ENCODE measurements around the gene B3GNT9. TPM values are rescaled to one million over a fixed set of nuclear protein-coding genes. Genes with fewer than 3 reads are reported as not detected.

The B3GNT9 gene
- total RNA-seq, 6 experiments from 2014 or later = 0.95 to 3.9 (median 1.7) TPM

- WGBS (ENCODE audit: insufficient coverage, low coverage, low lambda C conversion rate, missing lambda C conversion rate) = no CpG with 5 or more reads among the region's 9 CpGs
- DNase-seq (peak in 1 of 3 donors; percentile 37), ATAC-seq (no peak)
- Histone ChIP-seq H3K4me1 (no peaks in the 10 kb centered on the region), H3K36me3 (peaks cover 6 to 100% (median 65%) of the 10 kb centered on the region in 4 donors), H3K27me3 (no peaks in the 10 kb centered on the region), H3K4me3 (no peak overlapping the region), H3K27ac (no peak overlapping the region), H3K9me3 (no peaks in the 10 kb centered on the region)
- intact Hi-C loops (cut with DNase I) = no loop called here
- TF ChIP-seq CTCF (IDR thresholded peaks at IDR 0.05) (no peak), POLR2A (IDR thresholded peaks at IDR 0.05) (no peak)
Measured at GRCh38 chr16:67142342-67142741, 8.5 kb downstream of the B3GNT9 start.

- no CpG with 5 or more reads among the region's 13 CpGs for WGBS (ENCODE audit: insufficient coverage, low coverage, low lambda C conversion rate, missing lambda C conversion rate)
Measured at GRCh38 chr16:67141391-67141790, 9.4 kb downstream of the B3GNT9 start.

DNA sequence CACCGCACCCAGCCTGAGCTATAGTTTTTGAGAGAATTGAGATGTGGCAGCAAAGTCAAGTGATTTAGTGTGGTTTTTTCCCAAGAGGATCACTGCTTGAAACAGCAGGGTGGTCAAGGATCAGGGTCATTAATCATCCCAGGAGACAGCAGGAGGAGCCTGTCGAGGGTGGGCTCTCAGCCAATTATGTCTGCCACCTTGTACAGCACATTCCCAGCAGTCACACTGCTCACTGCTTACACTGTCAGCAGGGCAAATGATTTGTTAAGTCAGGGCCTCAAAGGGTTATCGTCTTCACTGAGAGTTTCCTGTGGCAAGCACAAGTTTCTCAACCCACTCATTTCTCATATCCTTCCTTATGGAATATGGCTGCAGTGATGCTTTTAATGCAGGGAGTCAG, 13.2 kb downstream of the B3GNT9 start:
- intact Hi-C loops (cut with DNase I) = no loop called here
- WGBS (ENCODE audit: insufficient coverage, low coverage, low lambda C conversion rate, missing lambda C conversion rate) = 33% methylated on average over 2 of the region's 3 CpGs
- no peaks in the 10 kb centered on the region for H3K4me1 ChIP-seq
- H3K9me3 ChIP-seq = no peaks in the 10 kb centered on the region
- no peaks in the 10 kb centered on the region for H3K27me3 ChIP-seq
- H3K36me3 ChIP-seq = peaks cover 0 to 100% (median 62%) of the 10 kb centered on the region in 4 donors
- DNase-seq = no peak
- H3K27ac ChIP-seq = no peak overlapping the region
- no peak overlapping the region for H3K4me3 ChIP-seq
- peak; percentile 26 to 58 (median 48) for ATAC-seq
- TF ChIP-seq CTCF (IDR thresholded peaks at IDR 0.05) (no peak), POLR2A (IDR thresholded peaks at IDR 0.05) (no peak)

More at GRCh38 chr16:67141391-67141790, 9.4 kb downstream of the B3GNT9 start:
- peaks cover 6 to 100% (median 64%) of the 10 kb centered on the region in 4 donors for H3K36me3 ChIP-seq
- ATAC-seq (no peak), DNase-seq (no peak)
- no peak for TF ChIP-seq POLR2A (IDR thresholded peaks at IDR 0.05)
- TF ChIP-seq CTCF (IDR thresholded peaks at IDR 0.05) = no peak
- no peaks in the 10 kb centered on the region for H3K9me3 ChIP-seq
- H3K4me1 ChIP-seq = no peaks in the 10 kb centered on the region
- no peak overlapping the region for H3K27ac ChIP-seq
- H3K27me3 ChIP-seq = no peaks in the 10 kb centered on the region
- no peak overlapping the region for H3K4me3 ChIP-seq
- intact Hi-C loops (cut with DNase I) = no loop called here

DNA sequence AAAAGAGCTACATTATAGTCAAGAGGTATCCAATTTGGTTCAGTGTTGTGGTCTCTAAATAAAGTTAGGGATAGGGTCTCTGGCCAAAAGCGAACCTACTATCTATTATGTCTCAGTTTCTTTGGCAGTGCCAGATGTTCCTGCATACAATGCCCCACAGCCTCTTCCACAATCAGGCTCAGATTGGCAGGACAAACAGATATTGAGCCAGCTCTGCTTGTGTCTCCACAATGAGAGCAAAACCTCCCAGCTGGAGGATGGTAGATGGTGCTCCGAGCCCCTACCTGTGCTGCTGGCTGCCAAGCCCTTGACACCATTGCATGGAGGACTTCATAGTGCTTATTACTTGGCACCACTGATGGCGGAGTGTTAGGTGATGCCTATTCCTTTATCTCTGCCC, 21.4 kb downstream of the B3GNT9 start:
- no peak for ATAC-seq
- Histone ChIP-seq H3K27me3 (no peaks in the 10 kb centered on the region), H3K36me3 (peaks cover 0 to 90% (median 41%) of the 10 kb centered on the region in 4 donors)

More for the DNA sequence above, 21.4 kb downstream of the B3GNT9 start:
- TF ChIP-seq POLR2A (IDR thresholded peaks at IDR 0.05) (no peak), CTCF (IDR thresholded peaks at IDR 0.05) (no peak)
- H3K9me3 ChIP-seq = no peaks in the 10 kb centered on the region
- H3K4me1 ChIP-seq = no peaks in the 10 kb centered on the region
- intact Hi-C loops (cut with DNase I) = no loop called here
- no peak for DNase-seq
- 100% methylated on average over 1 of the region's 3 CpGs for WGBS (ENCODE audit: insufficient coverage, low coverage, low lambda C conversion rate, missing lambda C conversion rate)
- H3K27ac ChIP-seq = no peak overlapping the region
- H3K4me3 ChIP-seq = no peak overlapping the region
